Body of pancreas (tissue), 4 donors: ENCODE measurements around the gene GPR141. TPM values are rescaled to one million over a fixed set of nuclear protein-coding genes. Genes with fewer than 3 reads are reported as not detected.
"Not testable (repeated sequence)": the region's sequence is repeated elsewhere in the genome, so short reads cannot be mapped to it uniquely, and the experiment has no call there.

ENCODE experiments used
- ATAC-seq: fragments of 150-250 bp; one replicate; pipeline ENCODE4 v1.9.1; 2016
- DNase-seq, 4 donors: peaks; one replicate each; pipeline ENCODE4 v3.0.0-alpha.2; 2019
- H3K27ac ChIP-seq, 4 donors: fragments of 200-600 bp; sonication (generic); 1 replicate in 3 of 4; 2 replicates in 1 of 4; pipeline versions ENCODE4 v1.5.1 to v1.6.1; 2016 to 2019; ENCODE audit warnings: mild to moderate bottlenecking in 1 of 4, mixed read lengths in 1 of 4, moderate library complexity in 1 of 4
- H3K27me3 ChIP-seq, 2 donors: fragments of 200-600 bp; sonication (generic); one replicate each; pipeline ENCODE4 v1.6.0; 2016; ENCODE audit warnings: mild to moderate bottlenecking in 1 of 2
- H3K36me3 ChIP-seq, 2 donors: fragments of 200-600 bp; sonication (generic); replicated peaks in 1 of 2; 2 replicates each; pipeline ENCODE4 v1.5.1; 2016; ENCODE audit warnings: low read depth in 2 of 2; ENCODE audit not compliant: insufficient read depth in 1 of 2
- H3K4me1 ChIP-seq: fragments of 200-600 bp; sonication (generic); one replicate; pipeline ENCODE4 v1.6.0; 2016
- H3K4me3 ChIP-seq, 2 donors: fragments of 200-600 bp; sonication (generic); 1 replicate in 1 of 2; 2 replicates in 1 of 2; pipeline ENCODE4 v1.5.1; 2016 to 2019
- H3K9me3 ChIP-seq, 3 donors: fragments of 200-600 bp; sonication (generic); 1 replicate in 2 of 3; 2 replicates in 1 of 3; pipeline ENCODE4 v1.5.1; 2016
- POLR2A ChIP-seq, 3 donors: fragments of 450-650 bp; IDR thresholded peaks; one replicate each; pipeline ENCODE4 v1.6.1; 2016; ENCODE audit warnings: antibody characterized with exemption in 3 of 3, mild to moderate bottlenecking in 2 of 3
- WGBS, 2 donors: methylation state at CpG; one replicate each; pipeline ENCODE4 v1.1.5; 2017; 5-methylcytosine and 5-hydroxymethylcytosine counted together
- intact Hi-C: fragments of 100-400 bp; cut with DNase I; formaldehyde crosslinking; loops from one replicate; pipeline ENCODE4 v1.15.1; 2023
- total RNA-seq, 2 donors: library from RNA; depleted of rRNA; stranded (reverse); fragments of >200 nt; gene quantifications; one replicate each; pipeline ENCODE4 v1.1.0, GENCODE V29; 2016
- TF ChIP-seq, protein P1 (sequence below), 7 experiments: fragments of 450-650 bp in 4 of 7; fragments of 200-600 bp in 3 of 7; sonication (generic) in 3 of 7; IDR thresholded peaks; one replicate each; pipeline ENCODE4 v1.5.1; 2016 to 2019; ENCODE audit warnings: antibody characterized with exemption in 7 of 7

Gene GPR141
- total RNA-seq, 2 donors from 2014 or later: 6.3 TPM; not detected in 1

DNA sequence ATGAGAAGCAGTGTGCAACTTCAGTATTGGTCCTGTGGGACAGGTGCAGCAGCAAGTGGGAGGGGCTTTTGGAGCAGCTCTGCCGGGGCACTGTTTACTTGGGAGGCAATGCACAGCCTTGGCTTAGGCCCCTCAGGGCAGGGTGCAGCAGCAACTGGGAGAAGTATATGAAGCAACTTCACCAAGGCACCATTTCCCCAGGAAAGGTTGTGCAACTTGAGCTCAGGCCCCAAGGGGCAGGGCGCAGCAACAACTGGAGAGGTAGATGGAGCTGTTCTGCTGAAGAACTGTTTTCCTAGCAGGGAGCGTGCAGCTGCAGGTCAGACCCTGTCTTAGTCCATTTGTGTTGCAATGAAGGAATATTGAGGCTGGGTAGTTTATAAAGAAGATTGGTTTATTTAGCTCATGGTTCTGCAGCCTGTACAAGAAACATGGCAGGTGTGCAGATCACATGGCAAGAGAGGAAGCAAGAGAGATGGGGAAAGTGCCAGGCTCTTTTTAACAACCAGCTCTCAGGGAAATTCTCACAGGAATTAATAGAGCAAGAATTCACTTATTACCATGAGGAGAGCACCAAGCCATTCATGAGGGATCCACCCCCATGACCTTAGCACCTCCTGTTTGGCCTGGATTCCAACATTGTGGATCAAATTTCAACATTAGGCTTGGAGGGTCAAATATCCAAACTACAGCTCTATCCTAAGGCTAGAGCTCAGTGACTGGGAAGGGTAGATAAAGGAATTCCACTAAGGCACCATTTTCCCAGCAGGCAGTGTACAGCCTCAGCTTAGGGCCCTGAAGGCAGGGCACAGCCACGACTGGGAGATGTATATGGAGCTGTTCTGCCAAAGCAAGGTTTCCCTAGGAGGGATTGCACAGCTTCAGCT, 10.9 kb downstream of the GPR141 start:
- H3K27me3 ChIP-seq: no peaks in the 10 kb centered on the region
- no peaks in the 10 kb centered on the region for H3K36me3 ChIP-seq
- WGBS, 2 donors: 46 to 67% methylated on average over 4 of the region's 4 CpGs
- no peak for TF ChIP-seq POLR2A (IDR thresholded peaks at IDR 0.05)
- TF ChIP-seq, protein P1, sequence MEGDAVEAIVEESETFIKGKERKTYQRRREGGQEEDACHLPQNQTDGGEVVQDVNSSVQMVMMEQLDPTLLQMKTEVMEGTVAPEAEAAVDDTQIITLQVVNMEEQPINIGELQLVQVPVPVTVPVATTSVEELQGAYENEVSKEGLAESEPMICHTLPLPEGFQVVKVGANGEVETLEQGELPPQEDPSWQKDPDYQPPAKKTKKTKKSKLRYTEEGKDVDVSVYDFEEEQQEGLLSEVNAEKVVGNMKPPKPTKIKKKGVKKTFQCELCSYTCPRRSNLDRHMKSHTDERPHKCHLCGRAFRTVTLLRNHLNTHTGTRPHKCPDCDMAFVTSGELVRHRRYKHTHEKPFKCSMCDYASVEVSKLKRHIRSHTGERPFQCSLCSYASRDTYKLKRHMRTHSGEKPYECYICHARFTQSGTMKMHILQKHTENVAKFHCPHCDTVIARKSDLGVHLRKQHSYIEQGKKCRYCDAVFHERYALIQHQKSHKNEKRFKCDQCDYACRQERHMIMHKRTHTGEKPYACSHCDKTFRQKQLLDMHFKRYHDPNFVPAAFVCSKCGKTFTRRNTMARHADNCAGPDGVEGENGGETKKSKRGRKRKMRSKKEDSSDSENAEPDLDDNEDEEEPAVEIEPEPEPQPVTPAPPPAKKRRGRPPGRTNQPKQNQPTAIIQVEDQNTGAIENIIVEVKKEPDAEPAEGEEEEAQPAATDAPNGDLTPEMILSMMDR (IDR thresholded peaks at IDR 0.05): no peak
- no peaks in the 10 kb centered on the region for H3K9me3 ChIP-seq
- ATAC-seq (no peak), DNase-seq (peak in 1 of 4 donors; percentile 39)
- no peak overlapping the region for H3K27ac ChIP-seq
- intact Hi-C loops: no loop called here
- H3K4me1 ChIP-seq: no peaks in the 10 kb centered on the region
- H3K4me3 ChIP-seq: no peak overlapping the region

DNA sequence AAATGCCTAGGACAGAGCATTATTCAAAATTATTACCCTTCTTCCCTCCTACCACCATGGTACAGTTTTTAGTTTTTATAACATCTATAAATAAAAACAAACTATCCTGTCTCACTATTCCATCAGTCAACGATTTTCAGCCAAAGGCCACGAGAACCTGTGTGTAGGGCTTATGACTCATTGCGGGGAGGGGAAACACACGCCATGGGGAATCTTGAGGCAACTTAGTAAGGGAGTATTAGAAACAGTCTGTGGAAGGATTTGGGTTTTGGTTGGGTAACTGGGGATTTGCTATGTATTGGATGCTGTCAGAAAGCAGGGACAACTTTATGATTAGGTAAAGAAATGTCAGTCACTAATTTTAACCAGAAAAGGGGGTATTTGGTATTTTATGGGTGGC, 14.7 kb downstream of the GPR141 start:
- no peaks in the 10 kb centered on the region for H3K4me1 ChIP-seq
- ATAC-seq: no peak
- intact Hi-C loops: no loop called here

DNA sequence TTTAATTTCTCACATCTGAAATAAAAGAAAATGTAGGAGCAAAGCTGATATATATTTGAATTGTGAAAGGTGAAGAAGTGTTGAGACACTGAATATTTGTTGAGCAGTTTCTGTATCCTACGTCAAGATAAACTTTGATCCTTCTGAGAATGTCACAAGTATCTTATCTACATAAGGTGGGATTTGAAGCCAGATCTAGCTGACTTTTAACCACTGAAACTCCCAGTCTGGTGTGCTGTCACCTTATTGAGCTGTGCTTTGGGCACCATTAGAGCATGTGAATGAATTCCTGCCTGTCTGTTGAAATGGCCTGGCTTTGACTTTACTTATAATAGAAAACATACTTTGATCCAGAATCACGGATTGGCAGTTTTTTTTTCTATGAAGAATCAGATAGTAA, 15.2 kb downstream of the GPR141 start:
- Histone ChIP-seq H3K27ac (no peak overlapping the region), H3K9me3 (no peaks in the 10 kb centered on the region), H3K27me3 (no peaks in the 10 kb centered on the region), H3K4me3 (no peak overlapping the region), H3K36me3 (no peaks in the 10 kb centered on the region), H3K4me1 (no peaks in the 10 kb centered on the region)
- DNase-seq (no peak), ATAC-seq (no peak)
- 45 to 55% methylated on average over 2 of the region's 2 CpGs for WGBS, 2 donors
- no peak for TF ChIP-seq POLR2A (IDR thresholded peaks at IDR 0.05)
- intact Hi-C loops: no loop called here

More for the DNA sequence above, 14.7 kb downstream of the GPR141 start:
- 76 to 79% methylated on average over 4 of the region's 4 CpGs for WGBS, 2 donors
- DNase-seq: no peak
- Histone ChIP-seq H3K27ac (no peak overlapping the region), H3K9me3 (no peaks in the 10 kb centered on the region), H3K27me3 (no peaks in the 10 kb centered on the region), H3K4me3 (no peak overlapping the region), H3K36me3 (no peaks in the 10 kb centered on the region)
- TF ChIP-seq POLR2A (IDR thresholded peaks at IDR 0.05): no peak
- TF ChIP-seq, protein P1 (IDR thresholded peaks at IDR 0.05): no peak

DNA sequence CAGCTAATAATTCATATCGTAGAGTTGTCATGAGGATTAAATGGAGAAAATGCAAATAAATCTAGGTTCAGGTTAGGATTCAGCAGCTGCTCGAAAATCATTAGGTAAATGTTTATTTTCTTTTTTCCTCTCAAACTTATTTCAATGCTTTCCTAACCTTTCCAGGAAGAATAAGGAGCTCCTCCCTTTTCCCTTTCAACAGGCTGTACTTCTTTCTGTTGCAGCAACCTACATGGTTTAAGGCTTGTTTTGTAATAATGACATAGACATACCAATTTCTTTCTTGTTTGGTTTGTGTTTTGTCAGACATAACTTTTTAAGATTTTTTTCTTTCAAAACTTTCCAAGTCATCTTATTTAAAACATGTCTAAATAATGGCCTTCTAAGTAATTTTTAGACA, 18.2 kb downstream of the GPR141 start:
- Histone ChIP-seq H3K9me3 (no peaks in the 10 kb centered on the region), H3K36me3 (no peaks in the 10 kb centered on the region), H3K27me3 (no peaks in the 10 kb centered on the region), H3K4me1 (no peaks in the 10 kb centered on the region), H3K27ac (no peak overlapping the region), H3K4me3 (no peak overlapping the region)
- TF ChIP-seq POLR2A (IDR thresholded peaks at IDR 0.05): no peak
- 33 to 36% methylated on average over 2 of the region's 2 CpGs for whole genome bisulfite sequencing, 2 donors
- DNase-seq (no peak), ATAC-seq (no peak)
- intact Hi-C loops: no loop called here

DNA sequence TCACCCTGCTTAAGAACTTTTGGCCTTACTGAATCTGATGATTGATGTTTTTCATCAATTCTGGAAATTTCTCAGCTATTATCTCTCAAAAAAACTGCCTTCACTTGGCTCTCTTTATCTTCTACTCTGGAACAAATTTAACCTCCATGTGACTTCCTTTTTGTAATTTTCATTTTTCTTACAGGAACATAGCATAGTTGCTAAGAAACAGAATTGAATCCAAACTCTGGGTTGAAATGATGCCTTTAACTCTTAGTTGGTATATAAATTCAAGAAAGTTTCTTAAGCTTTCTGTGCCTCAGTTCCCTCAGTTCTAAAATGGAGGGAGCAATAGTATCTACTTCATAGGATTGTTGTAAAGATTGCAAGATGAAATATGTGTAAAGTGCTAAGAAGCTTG, 19.8 kb downstream of the GPR141 start:
- Histone ChIP-seq H3K4me1 (no peaks in the 10 kb centered on the region), H3K36me3 (no peaks in the 10 kb centered on the region), H3K27me3 (no peaks in the 10 kb centered on the region), H3K9me3 (no peaks in the 10 kb centered on the region), H3K27ac (no peak overlapping the region), H3K4me3 (no peak overlapping the region)
- intact Hi-C loops: no loop called here
- ATAC-seq (no peak), DNase-seq (no peak)
- TF ChIP-seq POLR2A (IDR thresholded peaks at IDR 0.05): no peak
- TF ChIP-seq, protein P1 (IDR thresholded peaks at IDR 0.05): no peak

DNA sequence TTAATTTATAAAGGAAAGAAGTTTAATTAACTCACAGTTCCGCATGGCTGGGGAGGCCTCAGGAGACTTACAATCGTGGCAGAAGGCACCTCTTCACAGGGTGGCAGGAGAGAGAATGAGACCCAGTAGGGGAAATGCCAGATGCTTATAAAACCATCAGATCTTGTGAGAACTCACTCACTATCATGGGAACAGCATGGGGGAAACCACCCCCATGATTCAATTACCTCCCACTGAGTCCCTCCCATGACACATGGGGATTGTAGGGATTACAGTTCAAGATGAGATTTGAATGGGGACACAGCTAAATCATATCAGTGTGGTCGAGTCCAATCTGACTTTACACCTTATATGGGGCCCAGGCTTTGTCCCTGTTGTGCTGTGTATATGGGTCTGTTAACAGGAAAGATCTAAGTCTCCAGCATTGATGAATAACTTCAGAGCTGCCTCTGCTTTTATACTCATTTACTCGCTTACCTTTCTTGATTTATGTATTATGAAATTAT, 20.8 kb downstream of the GPR141 start:
- H3K4me1 ChIP-seq, H3K27ac ChIP-seq, intact Hi-C loops, DNase-seq, H3K4me3 ChIP-seq, H3K27me3 ChIP-seq, H3K36me3 ChIP-seq, ATAC-seq, H3K9me3 ChIP-seq: not testable (repeated sequence)
- 74 to 87% methylated on average over 4 of the region's 4 CpGs for whole genome bisulfite sequencing, 2 donors
